ENCODE results near the gene HPSE2. TPM values are rescaled to one million over a fixed set of nuclear protein-coding genes. Genes with fewer than 3 reads are reported as not detected.

The HPSE2 gene
- total RNA-seq, 4 donors from 2014 or later, result not detected

GRCh38 chr10:98886686-98887085 lies 349.0 kb downstream of the HPSE2 start:
- no peaks in the 10 kb centered on the region for H3K9me3 ChIP-seq
- H3K27ac ChIP-seq, result no peak overlapping the region
- TF ChIP-seq POLR2A (IDR thresholded peaks at IDR 0.05) (no peak), CTCF (IDR thresholded peaks at IDR 0.05) (no peak)
- no peak overlapping the region for H3K4me3 ChIP-seq (replicated peaks in 1 of 3)
- H3K27me3 ChIP-seq, result no peaks in the 10 kb centered on the region
- 81 to 82% methylated on average over 1 of the region's 1 CpG for WGBS, 2 donors
- DNase-seq, result no peak
- intact Hi-C loops (cut with DNase I), result no loop called here
- no peaks in the 10 kb centered on the region for H3K4me1 ChIP-seq
- H3K36me3 ChIP-seq, result no peaks in the 10 kb centered on the region

GRCh38 chr10:98885378-98885777 lies 350.3 kb downstream of the HPSE2 start:
- H3K4me3 ChIP-seq (replicated peaks in 1 of 3), result no peak overlapping the region
- no peaks in the 10 kb centered on the region for H3K27me3 ChIP-seq
- intact Hi-C loops (cut with DNase I), result no loop called here
- no peaks in the 10 kb centered on the region for H3K9me3 ChIP-seq
- no peak overlapping the region for H3K27ac ChIP-seq
- no peaks in the 10 kb centered on the region for H3K4me1 ChIP-seq
- H3K36me3 ChIP-seq, result no peaks in the 10 kb centered on the region
- no peak for DNase-seq
- TF ChIP-seq CTCF (IDR thresholded peaks at IDR 0.05) (no peak), POLR2A (IDR thresholded peaks at IDR 0.05) (no peak)

- H3K27ac ChIP-seq, result no peak overlapping the region
- H3K9me3 ChIP-seq, result no peaks in the 10 kb centered on the region
- 100% methylated on average over 1 of the region's 1 CpG for WGBS, 2 donors
- TF ChIP-seq CTCF (IDR thresholded peaks at IDR 0.05) (no peak), POLR2A (IDR thresholded peaks at IDR 0.05) (no peak)
- no peak for DNase-seq
- H3K4me3 ChIP-seq (replicated peaks in 1 of 3), result no peak overlapping the region
- no peaks in the 10 kb centered on the region for H3K36me3 ChIP-seq
- no peaks in the 10 kb centered on the region for H3K4me1 ChIP-seq
- intact Hi-C loops (cut with DNase I), result no loop called here
- H3K27me3 ChIP-seq, result no peaks in the 10 kb centered on the region
Measured at GRCh38 chr10:98881789-98882188, 353.9 kb downstream of the HPSE2 start.

GRCh38 chr10:98880971-98881370 lies 354.7 kb downstream of the HPSE2 start:
- Histone ChIP-seq H3K4me3 (replicated peaks in 1 of 3) (no peak overlapping the region), H3K9me3 (no peaks in the 10 kb centered on the region), H3K4me1 (no peaks in the 10 kb centered on the region), H3K27me3 (no peaks in the 10 kb centered on the region), H3K27ac (no peak overlapping the region), H3K36me3 (no peaks in the 10 kb centered on the region)
- no peak for DNase-seq
- WGBS, 2 donors, result 63 to 68% methylated on average over 2 of the region's 2 CpGs
- TF ChIP-seq POLR2A (IDR thresholded peaks at IDR 0.05), result no peak
- TF ChIP-seq CTCF (IDR thresholded peaks at IDR 0.05), result no peak
- intact Hi-C loops (cut with DNase I), result no loop called here

- H3K27me3 ChIP-seq, result no peaks in the 10 kb centered on the region
- no peak overlapping the region for H3K4me3 ChIP-seq (replicated peaks in 1 of 3)
- DNase-seq, result no peak
- H3K4me1 ChIP-seq, result no peaks in the 10 kb centered on the region
- no peak for TF ChIP-seq CTCF (IDR thresholded peaks at IDR 0.05)
- H3K36me3 ChIP-seq, result no peaks in the 10 kb centered on the region
- intact Hi-C loops (cut with DNase I), result no loop called here
- WGBS, 2 donors, result 67% methylated on average over 2 of the region's 2 CpGs
- H3K27ac ChIP-seq, result no peak overlapping the region
- H3K9me3 ChIP-seq, result no peaks in the 10 kb centered on the region
Measured at GRCh38 chr10:98878921-98879320, 356.7 kb downstream of the HPSE2 start.
